Measurements from ENCODE around the gene PSG2.
"Not testable (repeated sequence)": the region's sequence is repeated elsewhere in the genome, so short reads cannot be mapped to it uniquely, and the experiment has no call there.

The PSG2 gene

DNA sequence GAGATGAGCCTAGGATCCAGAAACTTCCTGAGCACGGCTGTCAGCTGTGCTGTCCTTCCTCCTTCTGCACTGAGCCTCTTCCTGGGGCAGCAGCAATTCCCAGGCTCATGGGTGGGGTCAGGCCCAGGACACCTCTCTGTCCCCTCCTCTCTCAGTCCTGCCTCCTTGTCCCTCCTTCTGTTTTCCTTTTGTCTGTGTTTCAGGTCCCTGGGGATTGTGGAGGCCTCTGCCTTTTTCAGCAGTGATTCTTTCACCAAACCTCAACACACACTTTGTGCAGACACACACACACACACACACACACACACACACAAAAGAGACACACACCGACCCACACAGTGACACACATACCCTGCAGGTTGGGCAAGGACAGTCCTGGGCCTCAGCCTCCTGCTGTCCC, at the start of gene PSG2:
PSG2 (minus strand) TSS at position 101 of the 400 bp plus-strand sequence. CDS start 132 bp downstream, outside the sequence.
- not testable (repeated sequence) for DNase-seq (ENCODE audit: extremely low read depth in 1 of 2, low read depth in 1 of 2)

DNA sequence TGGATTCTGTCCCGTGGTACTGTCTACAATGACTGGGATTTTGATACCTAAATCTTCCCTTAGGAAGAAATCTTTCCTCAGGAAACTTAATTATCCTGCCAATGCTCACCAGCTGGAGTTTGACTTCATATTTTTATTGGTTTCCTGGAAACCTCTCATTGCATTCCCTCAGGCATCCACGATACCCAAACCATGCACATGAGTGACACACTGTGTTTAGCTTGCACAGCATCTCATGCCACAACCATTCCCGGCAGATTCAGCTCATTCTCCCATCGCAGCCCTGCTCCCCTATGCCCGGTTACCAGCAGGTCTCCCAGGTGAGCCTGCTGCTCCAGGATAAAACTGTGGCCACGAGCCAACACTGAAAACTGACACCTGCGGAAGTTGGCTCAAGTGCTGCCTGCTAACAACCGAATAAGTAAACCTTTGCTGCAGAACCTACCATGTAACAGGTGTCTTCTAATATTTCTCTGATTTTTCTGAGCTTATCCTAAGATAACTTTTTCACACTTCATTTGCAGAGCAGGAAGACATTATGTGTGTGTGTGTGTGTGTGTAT, 48.9 kb upstream of the PSG2 start:
- DNase-seq (ENCODE audit: extremely low read depth in 1 of 2, low read depth in 1 of 2), result not testable (repeated sequence)

DNA sequence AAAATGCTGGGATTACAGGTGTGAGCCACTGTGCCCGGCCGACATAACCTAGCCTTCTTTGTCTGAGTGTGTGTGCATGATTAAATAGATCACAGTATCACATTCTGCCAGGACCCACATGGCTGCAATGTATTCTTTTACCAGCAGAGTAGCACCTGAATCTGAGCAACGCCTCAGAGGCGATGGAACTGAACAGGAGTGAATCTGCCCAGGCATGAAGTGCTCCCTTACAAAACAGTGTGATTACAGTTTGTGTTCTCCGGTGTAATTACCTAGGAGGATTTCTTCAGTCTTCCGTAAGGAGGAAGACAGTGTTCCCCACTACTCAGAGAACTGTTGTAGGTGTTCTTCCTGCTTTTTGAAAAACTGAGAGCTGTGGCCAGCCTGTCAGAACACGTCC, 46.7 kb upstream of the PSG2 start:
- DNase-seq (ENCODE audit: extremely low read depth in 1 of 2, low read depth in 1 of 2), result not testable (repeated sequence)

DNA sequence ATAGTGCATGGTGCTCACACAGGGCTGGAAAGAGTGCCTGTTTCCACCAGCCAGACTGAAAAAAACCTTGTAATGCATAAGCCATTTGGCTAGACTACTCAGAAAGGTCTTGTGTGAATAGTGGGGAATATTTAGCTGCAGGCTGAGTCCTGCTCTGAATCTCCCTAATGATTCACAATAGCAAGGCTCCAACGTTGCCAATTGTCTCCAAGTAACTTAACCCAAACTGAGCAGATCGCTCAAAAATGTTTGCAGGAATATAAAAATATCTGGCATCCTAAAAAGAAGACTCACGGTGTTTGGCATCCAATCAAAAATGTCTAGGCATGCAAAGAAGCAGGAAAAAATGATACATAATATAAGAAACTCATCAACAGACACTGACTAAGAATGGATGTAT, 44.8 kb upstream of the PSG2 start:
- not testable (repeated sequence) for DNase-seq (ENCODE audit: extremely low read depth in 1 of 2, low read depth in 1 of 2)

DNA sequence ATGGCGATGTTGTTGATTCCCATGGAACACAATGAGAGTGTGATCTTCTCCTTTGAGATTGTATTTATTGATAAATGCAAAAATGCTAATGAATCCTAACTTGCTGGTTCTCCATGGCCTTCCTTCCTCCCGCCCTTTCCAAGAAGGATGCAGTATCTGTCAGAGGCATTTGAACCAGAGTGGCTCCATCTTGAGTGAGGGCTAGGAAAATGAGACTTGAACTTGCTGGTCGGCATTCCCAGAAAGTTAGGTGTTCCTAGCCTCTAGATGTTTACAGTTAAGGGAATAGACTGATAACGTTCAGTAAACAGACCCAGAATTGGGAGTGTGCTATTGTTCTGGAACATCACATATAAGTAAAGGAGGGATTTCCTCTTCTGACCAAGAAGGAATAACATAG, 44.2 kb upstream of the PSG2 start:
- no peak for DNase-seq (ENCODE audit: extremely low read depth in 1 of 2, low read depth in 1 of 2)

DNA sequence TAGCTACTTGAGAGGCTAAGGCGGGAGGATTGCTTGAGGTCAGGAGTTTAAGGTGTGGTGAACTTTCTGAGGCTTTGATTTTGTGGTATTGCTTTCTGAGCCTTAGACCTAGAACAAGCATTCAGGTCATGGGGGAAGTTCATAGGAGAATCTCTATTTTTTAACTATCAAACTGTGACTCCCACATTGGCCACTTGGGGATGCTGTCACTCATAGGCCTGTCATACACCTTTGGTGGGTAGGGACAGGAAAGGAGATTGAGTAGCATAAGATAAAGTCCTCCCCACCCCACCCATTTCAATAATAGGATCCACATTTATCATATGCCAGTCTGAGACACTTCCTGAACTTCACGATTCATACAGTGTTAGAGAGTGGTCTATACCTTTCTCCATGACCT, 41.9 kb upstream of the PSG2 start:
- no peak for DNase-seq (ENCODE audit: extremely low read depth in 1 of 2, low read depth in 1 of 2)

DNA sequence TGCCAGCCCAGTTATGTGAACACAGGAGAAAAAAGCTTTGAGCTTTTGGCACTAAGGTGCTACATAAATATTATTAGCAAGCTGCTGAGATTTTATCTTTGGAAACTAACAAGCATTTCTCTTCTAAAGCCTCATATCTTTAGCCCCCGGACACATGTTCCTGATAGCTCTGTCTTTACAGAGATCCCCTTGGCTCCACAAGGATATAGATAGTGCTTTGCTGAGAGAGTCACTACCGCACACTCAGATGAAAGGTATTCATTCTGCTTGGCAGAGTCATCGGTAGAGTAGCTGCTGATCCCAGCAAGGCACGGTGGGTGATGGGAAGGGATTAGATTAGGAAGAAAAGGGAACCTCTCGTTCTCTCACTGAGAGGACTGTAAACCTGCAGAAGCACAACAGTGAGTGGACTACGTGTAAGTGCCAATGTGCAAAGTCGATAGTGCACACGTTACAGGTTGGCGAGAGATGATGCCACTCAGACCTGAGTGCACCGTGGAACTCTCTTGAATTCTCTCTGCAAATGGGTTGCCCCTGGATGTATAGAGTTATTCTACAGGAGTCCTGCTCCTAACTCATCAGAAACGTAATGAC, 38.0 kb upstream of the PSG2 start:
- not testable (repeated sequence) for DNase-seq (ENCODE audit: extremely low read depth in 1 of 2, low read depth in 1 of 2)

DNA sequence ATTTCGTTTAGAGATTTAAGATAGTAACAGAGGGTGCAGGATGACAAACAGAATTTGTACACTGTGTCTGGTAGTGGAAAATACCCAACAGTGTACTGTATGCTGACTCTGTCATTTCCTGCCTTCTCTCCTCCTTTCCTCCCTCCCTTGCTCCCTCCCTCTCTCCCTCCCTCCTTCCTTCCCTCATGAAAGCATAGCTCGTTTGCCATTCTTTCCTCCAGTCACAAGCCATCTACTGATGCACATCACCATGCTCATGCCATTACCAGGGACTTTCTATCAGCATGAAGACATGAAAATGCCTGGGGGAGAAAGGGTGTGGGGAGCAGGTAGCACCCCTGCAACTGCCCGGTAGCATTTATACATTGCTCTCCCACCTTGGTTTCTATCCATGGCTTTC, 37.0 kb upstream of the PSG2 start:
- DNase-seq (ENCODE audit: extremely low read depth in 1 of 2, low read depth in 1 of 2), result not testable (repeated sequence)

DNA sequence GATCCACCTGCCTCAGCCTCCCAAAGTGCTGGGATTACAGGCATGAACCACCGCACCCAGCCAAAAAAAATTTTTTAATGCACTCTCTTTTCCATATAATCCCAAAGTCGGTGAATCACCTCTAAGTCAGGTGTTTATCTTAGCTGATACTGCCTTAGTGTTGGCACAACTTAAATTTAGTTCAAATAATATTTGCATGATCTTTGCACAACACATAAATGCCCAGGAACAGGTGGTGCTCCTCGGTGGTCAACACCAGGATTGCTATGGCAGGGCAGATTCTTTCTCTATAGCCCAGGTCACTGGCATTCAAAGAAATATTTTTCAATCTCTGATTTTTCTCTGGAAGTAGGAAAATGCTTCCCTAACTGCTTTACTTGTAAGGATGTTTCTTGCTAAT, 33.9 kb upstream of the PSG2 start:
- not testable (repeated sequence) for DNase-seq (ENCODE audit: extremely low read depth in 1 of 2, low read depth in 1 of 2)

DNA sequence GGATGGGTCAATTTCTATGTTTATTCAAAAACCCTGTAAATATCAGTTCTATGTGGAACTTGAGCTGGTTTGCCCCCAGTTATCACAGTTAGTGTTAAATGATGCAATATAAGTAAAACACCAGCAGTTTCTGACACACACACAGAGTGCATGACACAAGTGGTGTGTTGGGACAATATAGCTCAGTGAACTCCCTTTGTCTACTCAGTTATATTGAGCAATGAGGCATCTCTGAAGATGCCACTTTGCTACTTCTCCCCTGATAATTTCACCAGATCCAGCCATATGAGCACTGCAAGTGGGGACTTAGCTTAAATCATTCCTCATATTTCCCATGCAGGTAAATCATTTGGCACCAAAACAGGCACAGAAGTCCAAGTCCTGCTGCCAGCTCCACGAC, 33.0 kb upstream of the PSG2 start:
- not testable (repeated sequence) for DNase-seq (ENCODE audit: extremely low read depth in 1 of 2, low read depth in 1 of 2)

DNA sequence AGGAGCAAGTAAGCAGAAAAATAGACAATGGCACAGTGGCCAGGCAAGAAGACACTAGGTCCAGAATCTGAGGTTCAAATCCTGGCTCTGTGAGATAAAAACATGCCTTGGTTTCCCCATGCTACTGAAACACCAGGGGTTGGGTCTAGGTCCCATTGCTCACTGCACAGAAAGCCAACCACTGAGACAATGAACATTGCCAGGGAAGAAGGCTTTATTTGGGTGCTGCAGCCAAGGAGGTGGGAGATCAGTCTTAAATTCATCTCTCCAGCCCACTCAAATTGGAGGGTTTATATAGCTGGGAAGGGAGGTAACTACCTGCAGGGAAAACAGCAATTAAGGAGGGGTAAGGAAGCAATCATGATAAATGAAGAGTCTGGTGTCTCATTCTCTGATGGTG, 32.6 kb upstream of the PSG2 start:
- DNase-seq (ENCODE audit: extremely low read depth in 1 of 2, low read depth in 1 of 2), result not testable (repeated sequence)

DNA sequence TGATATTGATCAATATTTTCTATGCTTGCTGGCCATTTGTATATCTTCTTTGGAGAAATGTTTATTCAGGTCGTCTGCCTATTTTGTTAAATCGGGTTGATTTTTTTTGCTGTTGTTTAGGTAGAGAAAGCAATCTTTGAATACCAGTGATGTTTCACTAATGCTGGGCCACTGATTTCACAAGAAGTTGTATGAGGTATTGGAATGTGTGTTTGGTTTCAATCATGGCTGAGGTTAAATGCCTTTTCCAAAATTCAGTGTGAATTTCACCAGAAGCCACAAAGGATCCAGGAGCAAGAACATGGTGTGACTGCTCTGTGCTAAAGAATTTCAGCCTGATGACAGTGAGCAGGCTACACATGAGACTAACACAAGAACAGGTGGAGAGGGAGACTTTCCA, 32.1 kb upstream of the PSG2 start:
- DNase-seq (ENCODE audit: extremely low read depth in 1 of 2, low read depth in 1 of 2), result not testable (repeated sequence)

DNA sequence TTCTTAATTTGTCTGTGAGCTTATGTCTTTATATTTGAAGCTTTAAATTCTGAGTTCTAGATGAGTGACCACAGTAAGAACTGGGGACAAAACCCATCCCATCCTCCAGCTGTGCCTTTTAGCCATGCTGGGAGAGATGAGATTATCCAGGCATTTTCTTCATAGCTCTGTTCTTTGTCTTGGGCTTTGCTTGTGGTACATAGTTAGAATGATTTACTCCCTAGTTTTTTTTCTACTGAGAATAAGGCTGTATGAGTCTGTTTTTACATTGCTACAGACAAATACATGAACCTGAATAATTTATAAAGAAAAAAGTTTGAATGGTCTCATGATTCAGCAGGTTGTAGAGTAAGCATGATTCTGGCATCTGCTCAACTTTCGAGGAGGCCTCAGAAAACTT, 24.9 kb upstream of the PSG2 start:
- DNase-seq (ENCODE audit: extremely low read depth in 1 of 2, low read depth in 1 of 2), result not testable (repeated sequence)

DNA sequence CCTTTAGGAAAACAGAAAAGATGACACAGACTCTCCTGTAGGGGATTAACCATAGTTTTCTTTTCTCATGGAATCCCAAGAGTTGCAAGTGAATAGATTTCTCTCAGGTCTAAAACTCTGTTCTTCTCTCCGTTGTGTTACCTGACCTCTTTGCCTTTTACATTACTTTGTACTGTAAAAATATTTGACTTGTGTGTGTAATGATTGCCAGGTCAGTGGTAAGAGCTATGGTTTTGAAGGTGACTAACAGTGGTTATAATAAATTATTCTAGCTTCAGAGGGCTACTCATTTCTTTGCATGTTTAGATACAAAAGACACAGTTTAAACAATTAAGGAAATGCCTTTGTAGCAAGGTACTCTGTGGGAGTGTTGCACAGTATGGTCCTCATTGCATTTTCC, 23.0 kb upstream of the PSG2 start:
- no peak for DNase-seq (ENCODE audit: extremely low read depth in 1 of 2, low read depth in 1 of 2)

DNA sequence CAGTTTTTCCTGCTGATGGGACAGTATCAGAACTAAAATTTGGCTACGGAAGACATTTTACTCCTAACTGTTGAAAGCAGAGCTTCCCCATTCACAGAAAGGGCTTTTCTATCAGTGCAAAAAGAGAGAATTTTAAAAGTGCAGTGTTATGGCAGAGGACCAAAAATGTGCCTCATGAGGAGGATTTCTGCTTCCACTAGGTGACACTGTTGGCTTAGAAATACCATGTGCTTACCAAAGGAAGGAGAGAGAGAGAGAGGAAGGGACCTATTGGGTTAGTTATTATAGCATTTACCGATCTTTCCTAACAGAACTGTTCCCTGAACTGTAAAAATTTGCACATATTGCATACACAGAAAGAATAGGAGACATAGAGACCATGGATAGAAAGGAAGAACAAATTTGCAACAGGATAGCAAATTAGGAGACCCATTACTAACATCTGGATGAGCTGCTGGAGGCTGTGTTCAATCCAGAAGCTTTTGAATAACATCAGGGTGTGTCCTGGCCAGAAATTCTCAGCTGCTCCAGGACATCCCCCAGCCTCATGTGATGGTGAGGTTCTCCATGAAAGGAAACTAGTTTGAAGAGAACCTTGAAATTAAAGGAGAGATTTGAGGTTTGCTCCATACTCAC, 21.8 kb upstream of the PSG2 start:
- not testable (repeated sequence) for DNase-seq (ENCODE audit: extremely low read depth in 1 of 2, low read depth in 1 of 2)

DNA sequence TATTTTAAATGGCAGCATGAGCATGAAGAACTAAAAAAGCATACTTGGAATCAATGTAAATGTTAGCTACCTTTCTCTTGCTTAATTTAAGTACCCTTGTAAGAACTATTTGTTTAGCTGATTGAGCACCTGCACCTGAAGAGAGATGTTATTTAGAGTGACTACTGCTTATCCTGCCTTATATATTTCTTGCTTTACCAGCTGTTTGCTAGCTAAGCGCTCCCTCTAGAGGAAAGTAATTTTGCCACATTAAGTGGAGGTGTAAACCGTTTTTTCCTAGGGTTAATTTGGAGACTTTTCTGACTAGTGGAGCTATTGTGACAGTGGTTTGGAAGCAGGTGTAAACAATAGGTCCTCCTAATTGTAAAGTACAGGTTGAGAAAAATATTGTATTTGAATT, 19.4 kb upstream of the PSG2 start:
- no peak for DNase-seq (ENCODE audit: extremely low read depth in 1 of 2, low read depth in 1 of 2)

DNA sequence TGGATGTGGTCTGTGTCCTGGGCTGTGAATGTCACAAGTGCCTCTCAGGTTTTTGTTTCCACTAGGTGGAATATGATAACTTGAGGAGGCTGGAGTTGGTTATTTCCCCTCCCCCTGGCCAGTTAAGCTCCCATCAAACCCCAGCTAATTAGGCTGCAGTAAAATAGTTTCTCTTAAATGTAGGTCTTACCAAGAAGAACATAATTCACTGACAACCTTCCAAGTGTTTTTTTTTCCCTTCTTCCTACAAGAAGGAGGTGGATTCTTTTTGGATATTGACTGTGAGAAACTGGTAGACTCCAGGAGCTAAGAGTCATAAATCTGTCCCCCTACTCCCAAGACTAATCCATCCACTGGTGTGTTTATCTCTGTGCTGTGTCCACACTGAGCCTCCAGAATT, 15.9 kb upstream of the PSG2 start:
- not testable (repeated sequence) for DNase-seq (ENCODE audit: extremely low read depth in 1 of 2, low read depth in 1 of 2)

DNA sequence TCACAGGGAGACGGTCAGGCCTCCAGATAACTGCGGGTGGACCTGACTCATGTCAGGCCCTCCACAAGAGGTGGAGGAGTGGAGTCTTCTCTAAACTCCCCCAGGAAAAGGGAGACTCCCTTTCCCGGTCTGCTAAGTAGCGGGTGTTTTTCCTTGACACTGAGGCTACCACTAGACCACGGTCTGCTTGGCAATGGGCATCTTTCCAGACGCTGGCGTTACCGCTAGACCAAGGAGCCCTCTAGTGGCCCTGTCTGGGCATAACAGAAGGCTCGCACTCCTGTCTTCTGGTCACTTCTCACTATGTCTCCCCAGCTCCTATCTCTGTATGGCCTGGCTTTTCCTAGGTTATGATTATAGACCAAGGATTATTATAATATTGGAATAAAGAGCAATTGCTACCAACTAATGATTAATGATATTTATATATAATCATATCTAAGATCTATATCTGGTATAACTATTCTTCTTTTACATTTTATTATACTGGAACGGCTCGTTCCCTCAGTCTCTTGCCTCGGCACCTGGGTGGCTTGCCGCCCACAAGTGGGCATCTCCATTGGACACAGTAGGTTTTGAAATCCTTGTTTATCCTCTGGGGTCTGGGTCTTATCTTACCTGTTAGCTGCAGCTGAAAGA, 5.3 kb upstream of the PSG2 start:
- peak in 1 of 2 donors; percentile 18 for DNase-seq (ENCODE audit: extremely low read depth in 1 of 2, low read depth in 1 of 2)

DNA sequence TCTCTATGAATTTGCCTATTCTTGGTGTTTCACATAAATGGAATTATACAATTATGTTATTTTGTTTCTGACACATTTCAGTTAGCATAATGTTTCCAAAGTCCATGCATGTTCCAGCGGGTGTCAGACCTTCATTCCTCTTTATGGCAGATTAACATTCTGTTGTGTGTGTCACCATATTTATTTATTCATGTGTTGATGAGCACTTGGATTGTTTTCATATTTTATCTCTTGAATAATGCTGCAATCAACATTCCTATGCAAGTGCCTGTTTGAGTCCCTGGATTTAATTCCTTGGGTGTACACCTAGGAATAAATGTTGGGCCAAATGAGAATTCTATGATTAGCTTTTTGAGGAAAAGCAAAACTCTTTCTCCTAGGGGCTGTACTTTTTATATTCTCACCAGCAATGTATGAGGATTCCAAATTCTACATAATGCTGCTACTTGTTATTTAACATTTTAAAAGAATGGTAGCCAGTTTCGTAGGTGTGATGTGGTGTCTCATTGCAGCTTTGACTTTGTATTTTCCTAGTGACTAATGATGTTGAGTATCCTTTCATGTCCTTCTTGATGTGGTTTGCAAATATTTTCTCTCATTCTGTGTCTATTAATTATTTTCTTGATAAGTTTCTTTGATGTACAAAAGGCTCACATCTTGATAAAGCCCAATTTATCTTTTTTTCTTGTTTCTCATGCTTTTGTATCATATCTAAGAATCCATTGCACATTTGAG, 3.5 kb upstream of the PSG2 start:
- DNase-seq (ENCODE audit: extremely low read depth in 1 of 2, low read depth in 1 of 2), result not testable (repeated sequence)

DNA sequence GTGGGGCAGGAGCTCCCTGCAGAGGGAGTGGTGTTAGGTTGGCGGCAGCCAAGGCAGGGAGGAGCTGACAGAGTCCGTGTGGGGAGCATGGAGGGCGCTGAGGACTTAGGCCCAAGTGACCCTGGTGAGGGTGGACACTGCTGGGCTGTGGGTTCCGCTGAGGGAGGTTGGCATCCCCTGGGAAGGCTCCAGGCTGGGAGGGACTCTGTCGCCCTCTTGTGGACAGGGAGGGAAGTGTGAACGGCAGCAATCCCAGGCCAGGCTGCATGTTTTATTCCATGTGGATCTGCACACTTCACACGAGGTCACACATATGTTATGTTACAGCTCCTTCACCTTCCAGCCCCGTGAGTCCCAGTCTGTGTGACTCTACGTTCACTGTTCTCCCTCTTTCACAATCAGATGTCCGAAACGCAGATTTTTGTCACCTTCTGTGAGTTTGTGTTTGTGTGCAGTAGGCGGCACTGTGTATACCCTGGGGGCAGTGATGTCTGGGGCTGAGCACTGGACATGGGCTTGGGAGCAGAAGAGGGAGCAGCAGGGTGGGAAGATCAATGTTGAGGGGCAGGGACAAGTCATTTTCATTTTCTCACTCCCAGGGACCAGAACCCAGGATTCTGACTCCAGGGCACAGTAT, 1.8 kb upstream of the PSG2 start:
- not testable (repeated sequence) for DNase-seq (ENCODE audit: extremely low read depth in 1 of 2, low read depth in 1 of 2)

DNA sequence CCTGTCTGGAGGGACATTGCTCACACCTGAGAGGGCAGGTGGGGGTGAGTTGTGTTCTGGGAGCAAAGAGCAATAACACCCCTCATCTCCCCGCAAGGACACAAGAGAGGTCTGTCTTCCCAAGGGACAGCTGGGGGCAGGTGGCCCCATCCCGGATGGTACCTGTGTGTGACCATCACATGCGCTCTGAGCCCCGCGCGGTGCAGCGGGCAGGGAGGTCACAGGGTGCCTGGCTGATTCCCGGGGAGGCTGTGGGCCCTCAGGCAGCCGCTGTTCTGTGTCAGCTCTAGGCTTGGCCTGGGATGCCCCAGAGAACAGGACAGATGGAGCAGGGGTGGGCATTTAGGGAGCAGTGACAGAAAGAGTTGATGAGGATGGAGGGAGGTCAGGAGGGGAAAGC, 1.2 kb upstream of the PSG2 start:
- not testable (repeated sequence) for DNase-seq (ENCODE audit: extremely low read depth in 1 of 2, low read depth in 1 of 2)

Measured in stimulated activated CD8-positive, alpha-beta memory T cell treated with anti-CD3 and anti-CD28 coated beads, Interleukin-7, amount 100 ng/mL, for 48 hours (primary cell).